GM12878 (cell line): ENCODE data around the gene ABCA2. TPM values are rescaled to one million over a fixed set of nuclear protein-coding genes. Genes with fewer than 3 reads are reported as not detected.

ENCODE experiments used
- ASH2L ChIP-seq: fragments of 300-600, 200-600 bp; sonication (generic); IDR thresholded peaks from 2 replicates; pipeline ENCODE4 v1.6.1; 2017; ENCODE audit warnings: low read depth, mild to moderate bottlenecking, borderline replicate concordance
- CEBPB ChIP-seq, 2 experiments: fragments of 150-350 bp in 1 of 2; IDR thresholded peaks; 2 replicates each; pipeline ENCODE4 v1.6.1; 2012 to 2014; ENCODE audit warnings: low read depth in 2 of 2, low read length in 2 of 2, borderline replicate concordance in 1 of 2, inconsistent platforms in 1 of 2
- CREM ChIP-seq: IDR thresholded peaks from 2 replicates; pipeline ENCODE4 v1.6.1; 2014; ENCODE audit warnings: antibody characterized with exemption, low read depth
- MEF2A ChIP-seq: IDR thresholded peaks from 2 replicates; pipeline ENCODE4 v1.6.1; 2011; ENCODE audit warnings: low read depth, mild to moderate bottlenecking, low read length, moderate library complexity; ENCODE audit not compliant: insufficient read depth
- SMARCA5 ChIP-seq: fragments of 450-650 bp; IDR thresholded peaks from 2 replicates; pipeline ENCODE4 v1.6.1; 2017; ENCODE audit warnings: mild to moderate bottlenecking
- SUPT20H ChIP-seq: IDR thresholded peaks from 2 replicates; pipeline ENCODE4 v1.6.1; 2011; ENCODE audit warnings: low read depth, mild to moderate bottlenecking, low read length, moderate library complexity, borderline replicate concordance; ENCODE audit not compliant: control insufficient read depth
- ZBTB4 ChIP-seq: fragments of 450-650 bp; formaldehyde crosslinking; IDR thresholded peaks from 2 replicates; pipeline ENCODE4 v1.4.0; 2022; ENCODE audit warnings: mild to moderate bottlenecking, moderate library complexity
- polyA plus RNA-seq, 11 experiments: library from polyadenylated mRNA; depleted of rRNA in 4 of 11; unstranded in 6 of 11; stranded (reverse) in 5 of 11; fragments of >200 nt; fragmentation: Nextera tagmentation in 4 of 11; fragmentation: Illumina TruSeq in 1 of 11; extraction: Ambion mirVana in 4 of 11; extraction: Trizol in 1 of 11; gene quantifications; 1 replicate in 1 of 11; 2 replicates in 10 of 11; pipeline versions ENCODE4 v1.2.1 to v1.2.3, GENCODE V29; 2011 to 2016; ENCODE audit warnings: inconsistent platforms in 2 of 11, missing spikeins in 2 of 11, low read depth in 1 of 11
- total RNA-seq, 4 experiments: library from RNA; depleted of rRNA in 3 of 4; stranded (reverse); fragments of >200 nt in 3 of 4; fragmentation: Illumina TruSeq in 1 of 4; extraction: Trizol in 1 of 4; gene quantifications; 2 replicates each; pipeline versions ENCODE4 v1.2.1 to v1.2.3, GENCODE V29; 2013 to 2021
- TF ChIP-seq, protein P1 (sequence below): IDR thresholded peaks from 2 replicates; pipeline ENCODE4 v1.6.1; 2011; ENCODE audit warnings: mild to moderate bottlenecking, low read depth, low read length, moderate library complexity; ENCODE audit not compliant: insufficient replicate concordance
- TF ChIP-seq, protein P2 (sequence below): IDR thresholded peaks from 2 replicates; pipeline ENCODE4 v1.6.1; 2011; ENCODE audit warnings: borderline replicate concordance, low read depth, mild to moderate bottlenecking, moderate library complexity, mixed read lengths, low read length; ENCODE audit not compliant: insufficient read depth; ENCODE audit errors: extremely low read length
- TF ChIP-seq, protein P3 (sequence below): IDR thresholded peaks from 2 replicates; pipeline ENCODE4 v1.6.1; 2011; ENCODE audit warnings: low read depth, low read length, improper control_type of control experiment, borderline replicate concordance
- TF ChIP-seq, protein P4 (sequence below): fragments of 450-650 bp; IDR thresholded peaks from 2 replicates; pipeline ENCODE4 v1.6.1; 2017; ENCODE audit warnings: antibody characterized with exemption, mild to moderate bottlenecking, moderate library complexity

Gene ABCA2
- total and polyA plus RNA-seq, 10 of the 15 experiments (the other 5 are each of a cell fraction or from before 2014, with no cell fraction given) = 0.13 to 2.6 (median 0.71) TPM; not detected in 2

- TF ChIP-seq, protein P1, sequence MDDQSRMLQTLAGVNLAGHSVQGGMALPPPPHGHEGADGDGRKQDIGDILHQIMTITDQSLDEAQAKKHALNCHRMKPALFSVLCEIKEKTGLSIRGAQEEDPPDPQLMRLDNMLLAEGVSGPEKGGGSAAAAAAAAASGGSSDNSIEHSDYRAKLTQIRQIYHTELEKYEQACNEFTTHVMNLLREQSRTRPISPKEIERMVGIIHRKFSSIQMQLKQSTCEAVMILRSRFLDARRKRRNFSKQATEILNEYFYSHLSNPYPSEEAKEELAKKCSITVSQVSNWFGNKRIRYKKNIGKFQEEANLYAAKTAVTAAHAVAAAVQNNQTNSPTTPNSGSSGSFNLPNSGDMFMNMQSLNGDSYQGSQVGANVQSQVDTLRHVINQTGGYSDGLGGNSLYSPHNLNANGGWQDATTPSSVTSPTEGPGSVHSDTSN = no peak
- TF ChIP-seq ZBTB4 (CRISPR knock-in tag) (no peak), ASH2L (no peak), MEF2A (no peak), SUPT20H (no peak), CEBPB (IDR thresholded peaks at IDR 0.05; ENCODE audit: borderline replicate concordance in 1 of 2, low read depth in 2 of 2, low read length in 2 of 2) (no peak), SMARCA5 (no peak), CREM (no peak)
- TF ChIP-seq, protein P2, sequence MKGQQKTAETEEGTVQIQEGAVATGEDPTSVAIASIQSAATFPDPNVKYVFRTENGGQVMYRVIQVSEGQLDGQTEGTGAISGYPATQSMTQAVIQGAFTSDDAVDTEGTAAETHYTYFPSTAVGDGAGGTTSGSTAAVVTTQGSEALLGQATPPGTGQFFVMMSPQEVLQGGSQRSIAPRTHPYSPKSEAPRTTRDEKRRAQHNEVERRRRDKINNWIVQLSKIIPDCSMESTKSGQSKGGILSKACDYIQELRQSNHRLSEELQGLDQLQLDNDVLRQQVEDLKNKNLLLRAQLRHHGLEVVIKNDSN = no peak
- TF ChIP-seq, protein P3, sequence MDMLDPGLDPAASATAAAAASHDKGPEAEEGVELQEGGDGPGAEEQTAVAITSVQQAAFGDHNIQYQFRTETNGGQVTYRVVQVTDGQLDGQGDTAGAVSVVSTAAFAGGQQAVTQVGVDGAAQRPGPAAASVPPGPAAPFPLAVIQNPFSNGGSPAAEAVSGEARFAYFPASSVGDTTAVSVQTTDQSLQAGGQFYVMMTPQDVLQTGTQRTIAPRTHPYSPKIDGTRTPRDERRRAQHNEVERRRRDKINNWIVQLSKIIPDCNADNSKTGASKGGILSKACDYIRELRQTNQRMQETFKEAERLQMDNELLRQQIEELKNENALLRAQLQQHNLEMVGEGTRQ = no peak
- TF ChIP-seq, protein P4, sequence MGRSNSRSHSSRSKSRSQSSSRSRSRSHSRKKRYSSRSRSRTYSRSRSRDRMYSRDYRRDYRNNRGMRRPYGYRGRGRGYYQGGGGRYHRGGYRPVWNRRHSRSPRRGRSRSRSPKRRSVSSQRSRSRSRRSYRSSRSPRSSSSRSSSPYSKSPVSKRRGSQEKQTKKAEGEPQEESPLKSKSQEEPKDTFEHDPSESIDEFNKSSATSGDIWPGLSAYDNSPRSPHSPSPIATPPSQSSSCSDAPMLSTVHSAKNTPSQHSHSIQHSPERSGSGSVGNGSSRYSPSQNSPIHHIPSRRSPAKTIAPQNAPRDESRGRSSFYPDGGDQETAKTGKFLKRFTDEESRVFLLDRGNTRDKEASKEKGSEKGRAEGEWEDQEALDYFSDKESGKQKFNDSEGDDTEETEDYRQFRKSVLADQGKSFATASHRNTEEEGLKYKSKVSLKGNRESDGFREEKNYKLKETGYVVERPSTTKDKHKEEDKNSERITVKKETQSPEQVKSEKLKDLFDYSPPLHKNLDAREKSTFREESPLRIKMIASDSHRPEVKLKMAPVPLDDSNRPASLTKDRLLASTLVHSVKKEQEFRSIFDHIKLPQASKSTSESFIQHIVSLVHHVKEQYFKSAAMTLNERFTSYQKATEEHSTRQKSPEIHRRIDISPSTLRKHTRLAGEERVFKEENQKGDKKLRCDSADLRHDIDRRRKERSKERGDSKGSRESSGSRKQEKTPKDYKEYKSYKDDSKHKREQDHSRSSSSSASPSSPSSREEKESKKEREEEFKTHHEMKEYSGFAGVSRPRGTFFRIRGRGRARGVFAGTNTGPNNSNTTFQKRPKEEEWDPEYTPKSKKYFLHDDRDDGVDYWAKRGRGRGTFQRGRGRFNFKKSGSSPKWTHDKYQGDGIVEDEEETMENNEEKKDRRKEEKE = no peak
Observed at GRCh38 chr9:136983656-136984314, 44.3 kb downstream of the ABCA2 start (continued).
